ENCODE results near the gene PTGS2.

Gene PTGS2

GRCh38 chr1:186682736-186683135 lies 2.5 kb upstream of the PTGS2 start:
- POLR2A ChIA-PET (ENCODE audit: low non-redundant PET), result no interaction called here
- TF ChIP-seq CTCF (conservative IDR thresholded peaks at IDR 0.05; ENCODE audit: low read depth), result peak; percentile 48
- no peak for DNase-seq (ENCODE audit: low spot score)
- H3K27ac ChIP-seq, result no peak overlapping the region
- CTCF ChIA-PET, result interaction anchor here (0.5 to 1.5 kb wide), 5 partner anchors 72 to 870 kb away, joined by 3 to 5 read pairs (median 3); no protein-coding TSS in a partner anchor

- POLR2A ChIA-PET (ENCODE audit: low non-redundant PET), result no interaction called here
- CTCF ChIA-PET, result interaction anchor here (0.7 kb wide), 3 partner anchors 141 to 275 kb away, joined by 3 to 5 read pairs (median 5); no protein-coding TSS in a partner anchor
- no peak for DNase-seq (ENCODE audit: low spot score)
- no peak overlapping the region for H3K27ac ChIP-seq
- no peak for TF ChIP-seq CTCF (conservative IDR thresholded peaks at IDR 0.05; ENCODE audit: low read depth)
Observed at GRCh38 chr1:186681801-186682200, 1.6 kb upstream of the PTGS2 start.

GRCh38 chr1:186681121-186681520 lies 898 bp upstream of the PTGS2 start:
- POLR2A ChIA-PET (ENCODE audit: low non-redundant PET), result no interaction called here
- DNase-seq (ENCODE audit: low spot score), result no peak
- no peak for TF ChIP-seq CTCF (conservative IDR thresholded peaks at IDR 0.05; ENCODE audit: low read depth)
- CTCF ChIA-PET, result interaction anchor here (0.6 to 3.0 kb wide), 7 partner anchors 24 to 1314 kb away, joined by 3 to 24 read pairs (median 4); no protein-coding TSS in a partner anchor
- peak overlapping the region; percentile 92 for H3K27ac ChIP-seq

- H3K27ac ChIP-seq, result peak overlapping the region; percentile 92
- ChIA-PET POLR2A (ENCODE audit: low non-redundant PET) (interaction anchor here (0.7 kb wide), 1 partner anchor 200 kb away, joined by 3 read pairs; no protein-coding TSS in a partner anchor), CTCF (interaction anchor here (0.7 to 3.0 kb wide), 6 partner anchors 67 to 261 kb away, joined by 4 to 24 read pairs (median 6); no protein-coding TSS in a partner anchor)
- no peak for DNase-seq (ENCODE audit: low spot score)
- no peak for TF ChIP-seq CTCF (conservative IDR thresholded peaks at IDR 0.05; ENCODE audit: low read depth)
Observed at GRCh38 chr1:186679924-186680244, 339 bp downstream of the PTGS2 start.

- POLR2A ChIA-PET (ENCODE audit: low non-redundant PET), result no interaction called here
- no peak for DNase-seq (ENCODE audit: low spot score)
- no peak overlapping the region for H3K27ac ChIP-seq
- CTCF ChIA-PET, result interaction anchor here (0.6 kb wide), 1 partner anchor 9 kb away, joined by 3 read pairs; no protein-coding TSS in a partner anchor
- no peak for TF ChIP-seq CTCF (conservative IDR thresholded peaks at IDR 0.05; ENCODE audit: low read depth)
Observed at GRCh38 chr1:186678155-186678554, 2.1 kb downstream of the PTGS2 start.

GRCh38 chr1:186672596-186672995 lies 7.6 kb downstream of the PTGS2 start:
- ChIA-PET POLR2A (ENCODE audit: low non-redundant PET) (no interaction called here), CTCF (no interaction called here)
- no peak overlapping the region for H3K27ac ChIP-seq
- no peak for TF ChIP-seq CTCF (conservative IDR thresholded peaks at IDR 0.05; ENCODE audit: low read depth)
- no peak for DNase-seq (ENCODE audit: low spot score)
